ENCODE measurements around the gene SPO11.

SPO11 gene, protein sequence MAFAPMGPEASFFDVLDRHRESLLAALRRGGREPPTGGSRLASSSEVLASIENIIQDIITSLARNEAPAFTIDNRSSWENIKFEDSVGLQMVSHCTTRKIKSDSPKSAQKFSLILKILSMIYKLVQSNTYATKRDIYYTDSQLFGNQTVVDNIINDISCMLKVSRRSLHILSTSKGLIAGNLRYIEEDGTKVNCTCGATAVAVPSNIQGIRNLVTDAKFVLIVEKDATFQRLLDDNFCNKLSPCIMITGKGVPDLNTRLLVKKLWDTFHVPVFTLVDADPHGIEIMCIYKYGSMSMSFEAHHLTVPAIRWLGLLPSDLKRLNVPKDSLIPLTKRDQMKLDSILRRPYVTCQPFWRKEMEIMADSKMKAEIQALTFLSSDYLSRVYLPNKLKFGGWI

GRCh38 chr20:57329608-57330221 lies at the start of gene SPO11:
Gene SPO11, plus strand, starts transcription at chr20:57329803. Its CDS starts 65 bp downstream, at chr20:57329868.
- intact Hi-C loops (cut with DNase I) = loop anchor here (10.0 kb wide), 1 partner anchor 65 kb away; the partner anchor contains the start of gene BMP7
- DNase-seq = peak in 7 of 42 donors; percentile 10 to 50 (median 22)

GRCh38 chr20:57280221-57280620 lies 49.4 kb upstream of the SPO11 start:
- no peak for DNase-seq
- intact Hi-C loops (cut with DNase I) = no loop called here

DNA sequence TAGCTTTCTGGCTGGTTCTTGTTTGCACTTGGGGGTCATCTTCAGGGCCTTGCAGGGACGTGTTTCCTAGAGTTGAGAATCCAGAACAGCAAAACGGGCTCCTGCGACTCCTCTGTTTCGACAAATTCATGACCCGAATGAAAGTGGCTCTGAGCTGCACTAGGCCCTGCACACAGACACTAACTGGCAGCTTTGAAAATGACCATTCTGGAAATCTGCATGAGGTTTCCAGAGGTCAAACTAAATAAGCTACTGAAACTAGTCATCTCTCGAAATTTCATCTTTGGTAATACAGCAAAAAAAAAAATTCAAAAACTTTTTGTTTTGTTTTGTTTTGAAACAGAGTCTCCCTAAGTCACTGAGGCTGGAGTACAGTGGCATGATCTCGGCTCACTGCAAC lies 47.7 kb upstream of the SPO11 start:
- intact Hi-C loops (cut with DNase I) = no loop called here
- no peak for DNase-seq

GRCh38 chr20:57282670-57283361 lies 46.8 kb upstream of the SPO11 start:
- intact Hi-C loops (cut with DNase I) = no loop called here
- peak in 33 of 42 donors; percentile 33 to 78 (median 54) for DNase-seq

GRCh38 chr20:57283860-57284259 lies 45.7 kb upstream of the SPO11 start:
- intact Hi-C loops (cut with DNase I) = no loop called here
- no peak for DNase-seq

DNA sequence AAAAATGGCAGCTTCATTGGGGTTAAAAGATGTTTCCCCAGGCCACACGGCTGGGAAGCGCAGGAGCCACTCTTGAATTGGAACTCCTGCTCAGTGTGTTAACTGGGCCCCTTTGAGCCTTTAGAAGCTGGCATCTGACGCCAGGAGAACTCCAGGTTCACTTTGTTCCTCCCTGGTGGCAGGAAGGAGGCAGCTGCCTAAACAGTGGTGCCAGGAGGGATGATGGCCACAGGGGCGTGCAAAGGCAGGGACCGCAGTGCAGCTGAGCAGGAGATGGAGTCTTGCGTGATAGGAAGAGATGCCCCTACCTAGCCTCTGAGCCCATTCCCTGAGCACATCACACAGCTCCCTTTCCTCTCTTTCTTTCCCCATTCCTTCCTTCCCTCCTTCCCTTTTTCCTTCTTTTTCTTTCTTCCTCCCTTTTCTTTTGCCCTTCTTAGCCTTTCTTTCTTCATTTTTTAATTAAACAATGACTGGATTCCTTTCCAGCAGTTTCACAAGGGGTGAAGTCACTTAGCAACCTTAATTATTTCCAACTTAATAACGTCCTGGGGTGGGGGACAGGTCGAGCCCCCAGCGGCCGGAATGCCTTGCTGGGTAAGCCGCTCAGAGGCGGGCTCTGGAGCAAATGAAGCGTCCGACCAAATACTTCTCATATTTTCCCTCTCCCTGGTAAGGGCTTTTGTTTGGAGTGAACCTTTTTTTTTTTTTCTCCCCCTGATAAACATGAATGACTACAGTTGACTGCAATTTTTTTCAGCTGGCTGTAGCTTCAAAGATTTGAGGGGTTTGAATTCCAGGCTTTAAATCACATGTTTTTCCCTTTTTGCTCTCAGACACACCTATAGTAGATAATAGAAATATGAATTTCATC lies 42.4 kb upstream of the SPO11 start:
- DNase-seq = peak in 2 of 42 donors; percentile 18 to 45
- intact Hi-C loops (cut with DNase I) = no loop called here

GRCh38 chr20:57287901-57288300 lies 41.7 kb upstream of the SPO11 start:
- intact Hi-C loops (cut with DNase I) = no loop called here
- no peak for DNase-seq

- DNase-seq = peak in 9 of 42 donors; percentile 28 to 68 (median 37)
- intact Hi-C loops (cut with DNase I) = no loop called here
Observed at GRCh38 chr20:57288651-57289277, 40.8 kb upstream of the SPO11 start.

GRCh38 chr20:57289391-57290177 lies 40.0 kb upstream of the SPO11 start:
- intact Hi-C loops (cut with DNase I) = no loop called here
- DNase-seq = peak in 34 of 42 donors; percentile 9 to 82 (median 48)

DNA sequence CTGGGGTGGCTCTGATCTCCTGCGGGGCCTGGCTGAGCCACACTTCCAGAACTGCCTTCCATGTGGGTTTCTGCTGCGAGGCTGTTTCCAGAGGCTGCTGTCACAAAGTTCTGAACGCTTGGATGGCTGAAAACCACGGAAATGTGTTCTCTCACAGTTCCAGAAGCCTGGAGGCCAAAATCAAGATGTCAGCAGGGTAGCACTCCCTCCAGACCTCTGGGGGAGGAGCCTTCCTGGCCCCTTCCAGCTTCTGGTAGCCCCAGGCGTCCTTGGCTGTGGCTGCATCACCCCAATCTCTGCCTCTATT lies 39.5 kb upstream of the SPO11 start:
- intact Hi-C loops (cut with DNase I) = no loop called here
- DNase-seq = peak in 1 of 42 donors; percentile 42

DNA sequence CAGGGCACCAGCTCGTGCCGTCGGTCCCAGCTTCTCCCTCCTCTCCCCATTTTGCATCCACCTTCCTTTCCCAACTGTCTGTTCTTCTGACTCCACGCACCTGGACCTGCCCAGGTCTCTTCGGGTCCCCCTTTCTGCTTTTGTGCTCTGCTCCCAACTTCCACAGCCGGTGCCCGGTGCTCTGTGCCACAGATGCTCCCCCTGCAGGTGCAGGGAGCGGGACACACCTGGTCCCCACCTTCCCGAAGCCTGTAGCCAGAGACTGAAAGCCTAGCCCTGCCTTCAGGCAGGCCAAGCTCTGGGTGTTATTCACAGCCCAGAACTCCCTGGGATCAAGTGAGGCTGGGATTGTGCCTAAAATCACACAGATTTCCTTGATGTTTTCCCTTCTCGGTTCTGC lies 38.6 kb upstream of the SPO11 start:
- DNase-seq = no peak
- intact Hi-C loops (cut with DNase I) = no loop called here

DNA sequence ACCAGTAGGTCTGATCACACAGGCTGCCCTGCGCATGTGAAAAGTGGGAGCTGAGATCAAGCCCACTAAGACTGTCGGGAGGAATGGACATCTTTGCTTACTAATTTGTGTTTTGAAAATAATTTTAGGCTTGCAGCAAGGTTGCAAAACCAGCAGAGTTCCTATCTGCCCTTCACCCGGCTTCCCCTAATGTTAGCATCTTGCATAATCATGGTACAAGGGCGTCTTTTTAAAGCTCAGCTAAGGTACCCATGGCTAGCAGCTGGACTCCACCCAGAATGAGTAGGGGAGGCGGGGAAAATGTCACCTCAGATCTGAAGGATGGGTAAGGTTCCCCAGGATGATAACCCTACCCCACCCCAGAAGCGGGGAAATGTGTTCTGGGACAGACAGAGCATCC lies 37.9 kb upstream of the SPO11 start:
- no peak for DNase-seq
- intact Hi-C loops (cut with DNase I) = no loop called here

- DNase-seq = no peak
- intact Hi-C loops (cut with DNase I) = no loop called here
Observed at GRCh38 chr20:57292611-57293010, 37.0 kb upstream of the SPO11 start.

- no peak for DNase-seq
Observed at GRCh38 chr20:57293995-57294394, 35.6 kb upstream of the SPO11 start.

DNA sequence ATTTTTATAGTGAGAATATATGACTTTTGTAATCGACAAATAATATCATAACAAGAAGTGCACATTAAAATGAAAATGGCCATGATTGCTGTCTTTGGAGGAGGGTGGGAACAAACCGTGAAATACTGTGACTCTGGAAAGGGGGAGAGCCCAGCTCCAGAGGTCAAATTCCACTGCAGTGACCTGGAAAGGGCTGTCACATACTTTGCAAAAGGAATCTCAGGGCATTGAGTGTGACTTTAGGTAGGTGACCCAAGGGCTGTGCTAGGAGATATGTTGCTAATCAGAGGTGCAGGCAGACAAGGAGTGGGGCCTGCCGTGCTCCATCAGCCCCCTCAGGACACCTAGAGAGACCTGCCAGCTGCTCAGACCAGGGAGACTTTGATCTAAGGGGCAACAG lies 35.1 kb upstream of the SPO11 start:
- intact Hi-C loops (cut with DNase I) = no loop called here
- DNase-seq = no peak

More at GRCh38 chr20:57293995-57294394, 35.6 kb upstream of the SPO11 start:
- intact Hi-C loops (cut with DNase I) = no loop called here

GRCh38 chr20:57298457-57298856 lies 31.1 kb upstream of the SPO11 start:
- no peak for DNase-seq

DNA sequence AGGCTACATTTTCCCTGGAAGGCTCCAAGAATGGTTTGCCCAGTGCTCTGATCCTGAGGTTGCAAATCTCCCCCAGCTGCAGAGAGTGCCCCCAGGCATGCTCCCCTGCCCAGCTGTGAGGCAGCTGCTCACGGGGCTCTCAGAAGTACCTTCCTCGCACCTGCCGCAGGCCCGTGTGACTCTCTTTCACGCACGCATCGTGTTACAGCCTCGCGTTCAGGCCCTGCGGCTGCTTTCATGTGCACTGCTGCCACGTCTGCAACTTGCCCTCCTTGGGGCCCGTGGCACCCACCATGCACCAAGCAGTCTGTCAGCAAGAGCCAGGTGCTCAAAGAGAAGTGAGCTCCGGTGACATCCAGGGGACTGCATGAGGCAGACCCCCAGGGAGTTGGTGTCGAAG lies 28.6 kb upstream of the SPO11 start:
- intact Hi-C loops (cut with DNase I) = no loop called here
- no peak for DNase-seq

More at GRCh38 chr20:57298457-57298856, 31.1 kb upstream of the SPO11 start:
- intact Hi-C loops (cut with DNase I) = no loop called here

- intact Hi-C loops (cut with DNase I) = no loop called here
- DNase-seq = no peak
Observed at GRCh38 chr20:57306747-57307146, 22.9 kb upstream of the SPO11 start.
